Measurements from ENCODE around the gene GRM4.

Gene GRM4

GRCh38 chr6:34027939-34028441, 117.9 kb downstream of the GRM4 start:
- TF ChIP-seq CTCF (IDR thresholded peaks at IDR 0.05; ENCODE audit: low read depth, low read length): no peak
- Histone ChIP-seq H3K36me3 (peaks cover 29% of the 10 kb centered on the region), H3K27me3 (ENCODE audit: insufficient read depth, low read depth, severe bottlenecking) (no peaks in the 10 kb centered on the region), H3K9me3 (ENCODE audit: severe bottlenecking) (peaks cover 7% of the 10 kb centered on the region), H3K4me3 (ENCODE audit: low read depth, low read length) (no peak overlapping the region), H3K27ac (peak overlapping the region; percentile 54)
- DNase-seq: no peak

- H3K9me3 ChIP-seq (ENCODE audit: severe bottlenecking): peaks cover 7% of the 10 kb centered on the region
- DNase-seq: peak; percentile 91
- TF ChIP-seq CTCF (IDR thresholded peaks at IDR 0.05; ENCODE audit: low read depth, low read length): peak; percentile 96
- no peak overlapping the region for H3K4me3 ChIP-seq (ENCODE audit: low read depth, low read length)
- no peaks in the 10 kb centered on the region for H3K27me3 ChIP-seq (ENCODE audit: insufficient read depth, low read depth, severe bottlenecking)
- peaks cover 29% of the 10 kb centered on the region for H3K36me3 ChIP-seq
- H3K27ac ChIP-seq: peak overlapping the region; percentile 54
Measured at GRCh38 chr6:34027445-34027936, 118.4 kb downstream of the GRM4 start.

- no peak for DNase-seq
- Histone ChIP-seq H3K27ac (no peak overlapping the region), H3K4me3 (ENCODE audit: low read depth, low read length) (no peak overlapping the region), H3K27me3 (ENCODE audit: insufficient read depth, low read depth, severe bottlenecking) (no peaks in the 10 kb centered on the region), H3K9me3 (ENCODE audit: severe bottlenecking) (peaks cover 7% of the 10 kb centered on the region), H3K36me3 (peaks cover 29% of the 10 kb centered on the region)
- TF ChIP-seq CTCF (IDR thresholded peaks at IDR 0.05; ENCODE audit: low read depth, low read length): no peak
Measured at GRCh38 chr6:34025861-34026260, 120.0 kb downstream of the GRM4 start.

- peaks cover 7% of the 10 kb centered on the region for H3K9me3 ChIP-seq (ENCODE audit: severe bottlenecking)
- no peak overlapping the region for H3K4me3 ChIP-seq (ENCODE audit: low read depth, low read length)
- no peak for DNase-seq
- TF ChIP-seq CTCF (IDR thresholded peaks at IDR 0.05; ENCODE audit: low read depth, low read length): no peak
- H3K27ac ChIP-seq: no peak overlapping the region
- peaks cover 24% of the 10 kb centered on the region for H3K36me3 ChIP-seq
- no peaks in the 10 kb centered on the region for H3K27me3 ChIP-seq (ENCODE audit: insufficient read depth, low read depth, severe bottlenecking)
Measured at GRCh38 chr6:34025112-34025807, 120.6 kb downstream of the GRM4 start.

GRCh38 chr6:34022873-34023255, 123.0 kb downstream of the GRM4 start:
- no peak overlapping the region for H3K27ac ChIP-seq
- H3K36me3 ChIP-seq: peaks cover 16% of the 10 kb centered on the region
- no peaks in the 10 kb centered on the region for H3K27me3 ChIP-seq (ENCODE audit: insufficient read depth, low read depth, severe bottlenecking)
- no peak overlapping the region for H3K4me3 ChIP-seq (ENCODE audit: low read depth, low read length)
- no peak for TF ChIP-seq CTCF (IDR thresholded peaks at IDR 0.05; ENCODE audit: low read depth, low read length)
- no peak for DNase-seq
- H3K9me3 ChIP-seq (ENCODE audit: severe bottlenecking): peaks cover 7% of the 10 kb centered on the region
